HepG2 (cell line): ENCODE results near the gene POLDIP3. TPM values are rescaled to one million over a fixed set of nuclear protein-coding genes. Genes with fewer than 3 reads are reported as not detected.

Experiments used
- BCL3 ChIP-seq: sonication (generic); formaldehyde crosslinking; IDR thresholded peaks from 2 replicates; pipeline ENCODE4 v1.5.1; 2020; ENCODE audit warnings: mild to moderate bottlenecking, missing genetic modification reagents, moderate library complexity
- CENPBD1 ChIP-seq: sonication (generic); formaldehyde crosslinking; IDR thresholded peaks from 2 replicates; pipeline ENCODE4 v1.8.0; 2022; ENCODE audit warnings: missing genetic modification reagents, low read depth, mild to moderate bottlenecking, borderline replicate concordance
- DR1 ChIP-seq: sonication (generic); formaldehyde crosslinking; IDR thresholded peaks from 2 replicates; pipeline ENCODE4 v1.8.0; 2021; ENCODE audit warnings: mild to moderate bottlenecking, missing genetic modification reagents, inconsistent platforms
- FUBP1 ChIP-seq: sonication (generic); formaldehyde crosslinking; IDR thresholded peaks from 2 replicates; pipeline ENCODE4 v1.5.1; 2020; ENCODE audit warnings: missing genetic modification reagents, mild to moderate bottlenecking, borderline replicate concordance
- HOXA3 ChIP-seq: sonication (generic); formaldehyde crosslinking; IDR thresholded peaks from 2 replicates; pipeline ENCODE4 v1.5.0; 2020; ENCODE audit warnings: missing genetic modification reagents
- POLR2A ChIP-seq, 2 experiments: IDR thresholded peaks; 2 replicates each; pipeline ENCODE4 v1.6.1; 2011; ENCODE audit warnings: low read depth in 2 of 2, low read length in 2 of 2, mild to moderate bottlenecking in 1 of 2, moderate library complexity in 1 of 2; ENCODE audit not compliant: insufficient read depth in 1 of 2
- SP4 ChIP-seq: sonication (generic); formaldehyde crosslinking; IDR thresholded peaks from 2 replicates; pipeline ENCODE4 v1.8.1; 2023; ENCODE audit warnings: mild to moderate bottlenecking, missing genetic modification reagents
- TFDP2 ChIP-seq: sonication (generic); formaldehyde crosslinking; IDR thresholded peaks from 2 replicates; pipeline ENCODE4 v1.4.0; 2020; ENCODE audit warnings: missing genetic modification reagents
- XRCC5 ChIP-seq: fragments of 200-400 bp; formaldehyde crosslinking; optimal IDR thresholded peaks from 2 replicates; pipeline ENCODE3; 2017; ENCODE audit warnings: mild to moderate bottlenecking, low read length
- ZBTB10 ChIP-seq: sonication (generic); formaldehyde crosslinking; IDR thresholded peaks from 2 replicates; pipeline ENCODE4 v1.4.0; 2020; ENCODE audit warnings: missing genetic modification reagents, borderline replicate concordance
- ZGPAT ChIP-seq: IDR thresholded peaks from 2 replicates; pipeline ENCODE4 v1.6.1; 2016; ENCODE audit warnings: mild to moderate bottlenecking
- ZNF30 ChIP-seq: sonication (generic); formaldehyde crosslinking; IDR thresholded peaks from 2 replicates; pipeline ENCODE4 v1.5.0; 2020; ENCODE audit warnings: mild to moderate bottlenecking, missing genetic modification reagents
- ZNF451 ChIP-seq: sonication (generic); formaldehyde crosslinking; IDR thresholded peaks from 2 replicates; pipeline ENCODE4 v1.5.0; 2020; ENCODE audit warnings: mild to moderate bottlenecking, missing genetic modification reagents
- ZNF558 ChIP-seq: sonication (generic); formaldehyde crosslinking; IDR thresholded peaks from 2 replicates; pipeline ENCODE4 v1.9.0; 2022; ENCODE audit warnings: mild to moderate bottlenecking, missing genetic modification reagents, borderline replicate concordance
- ZNF563 ChIP-seq: sonication (generic); formaldehyde crosslinking; IDR thresholded peaks from 2 replicates; pipeline ENCODE4 v1.8.0; 2022; ENCODE audit warnings: mild to moderate bottlenecking, moderate library complexity, missing genetic modification reagents
- ZZZ3 ChIP-seq: sonication (generic); formaldehyde crosslinking; IDR thresholded peaks from 2 replicates; pipeline ENCODE4 v1.4.0; 2020; ENCODE audit warnings: missing genetic modification reagents, mild to moderate bottlenecking, borderline replicate concordance
- polyA plus RNA-seq, 8 experiments: library from polyadenylated mRNA; depleted of rRNA in 3 of 8; stranded (reverse) in 7 of 8; unstranded in 1 of 8; fragments of >200 nt; fragmentation: Illumina TruSeq in 4 of 8; extraction: Trizol in 4 of 8; gene quantifications; 2 replicates each; pipeline versions ENCODE4 v1.2.1 to v1.2.3, GENCODE V29; 2011 to 2016; ENCODE audit warnings: low read depth in 4 of 8, missing spikeins in 1 of 8, mixed read lengths in 1 of 8; ENCODE audit not compliant: insufficient read depth in 1 of 8
- total RNA-seq, 5 experiments: library from RNA; depleted of rRNA; stranded (reverse); fragments of >200 nt; fragmentation: Illumina TruSeq; extraction: Trizol; gene quantifications; 2 replicates each; pipeline ENCODE4 v1.2.3, GENCODE V29; 2016; ENCODE audit warnings: low read depth in 1 of 5

POLDIP3 gene
- total and polyA plus RNA-seq, 2 of the 13 experiments (the other 11 are each of a cell fraction or from before 2014, with no cell fraction given) = 45.8 to 47.4 TPM

- no peak for TF ChIP-seq ZBTB10
- no peak for TF ChIP-seq XRCC5
- peak; percentile 70; the same call in 1 of the 2 replicates for TF ChIP-seq FUBP1
- TF ChIP-seq TFDP2 (CRISPR knock-in tag) = peak; percentile 75
- 0 out of 2 replicates have a peak, but pooled peaks have one; percentile 24 for TF ChIP-seq ZNF558 (CRISPR knock-in tag)
- no peak; the same call in 1 of the 2 replicates for TF ChIP-seq DR1 (CRISPR knock-in tag)
- TF ChIP-seq SP4 (CRISPR knock-in tag) = peak; percentile 49; the same call in 1 of the 2 replicates
- no peak for TF ChIP-seq ZNF563 (CRISPR knock-in tag)
- TF ChIP-seq BCL3 (CRISPR knock-in tag) = 0 out of 2 replicates have a peak, but pooled peaks have one; percentile 52
- 0 out of 2 replicates have a peak, but pooled peaks have one; percentile 61 for TF ChIP-seq ZNF30 (CRISPR knock-in tag)
- TF ChIP-seq CENPBD1 (CRISPR knock-in tag) = no peak
- TF ChIP-seq POLR2A (IDR thresholded peaks at IDR 0.05; ENCODE audit: insufficient read depth in 1 of 2, low read depth in 2 of 2, low read length in 2 of 2) = peak in 1 of 2 experiments; percentile 55; a peak in 2 of 4 replicates
- 0 out of 2 replicates have a peak, but pooled peaks have one; percentile 32 for TF ChIP-seq HOXA3
- 0 out of 2 replicates have a peak, but pooled peaks have one; percentile 46 for TF ChIP-seq ZNF451 (CRISPR knock-in tag)
- TF ChIP-seq ZGPAT (CRISPR knock-in tag) = 0 out of 2 replicates have a peak, but pooled peaks have one; percentile 14
- no peak for TF ChIP-seq ZZZ3
Observed at GRCh38 chr22:42553475-42554361, 61.0 kb downstream of the POLDIP3 start, which contains the start of gene SERHL2 (continued).
